ENCODE results near the gene PGM2.
"Not testable (repeated sequence)": the region's sequence is repeated elsewhere in the genome, so short reads cannot be mapped to it uniquely, and the experiment has no call there.

Gene PGM2

GRCh38 chr4:37826295-37827029 lies at the start of gene PGM2:
Gene PGM2, plus strand, starts transcription at chr4:37826686. Its CDS starts 47 bp downstream, at chr4:37826733.
- peak within 1 kb of the TSS; percentile 90 for H3K4me3 ChIP-seq (ENCODE audit: low read depth, low read length)
- TF ChIP-seq, protein P1, sequence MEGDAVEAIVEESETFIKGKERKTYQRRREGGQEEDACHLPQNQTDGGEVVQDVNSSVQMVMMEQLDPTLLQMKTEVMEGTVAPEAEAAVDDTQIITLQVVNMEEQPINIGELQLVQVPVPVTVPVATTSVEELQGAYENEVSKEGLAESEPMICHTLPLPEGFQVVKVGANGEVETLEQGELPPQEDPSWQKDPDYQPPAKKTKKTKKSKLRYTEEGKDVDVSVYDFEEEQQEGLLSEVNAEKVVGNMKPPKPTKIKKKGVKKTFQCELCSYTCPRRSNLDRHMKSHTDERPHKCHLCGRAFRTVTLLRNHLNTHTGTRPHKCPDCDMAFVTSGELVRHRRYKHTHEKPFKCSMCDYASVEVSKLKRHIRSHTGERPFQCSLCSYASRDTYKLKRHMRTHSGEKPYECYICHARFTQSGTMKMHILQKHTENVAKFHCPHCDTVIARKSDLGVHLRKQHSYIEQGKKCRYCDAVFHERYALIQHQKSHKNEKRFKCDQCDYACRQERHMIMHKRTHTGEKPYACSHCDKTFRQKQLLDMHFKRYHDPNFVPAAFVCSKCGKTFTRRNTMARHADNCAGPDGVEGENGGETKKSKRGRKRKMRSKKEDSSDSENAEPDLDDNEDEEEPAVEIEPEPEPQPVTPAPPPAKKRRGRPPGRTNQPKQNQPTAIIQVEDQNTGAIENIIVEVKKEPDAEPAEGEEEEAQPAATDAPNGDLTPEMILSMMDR (IDR thresholded peaks at IDR 0.05; ENCODE audit: low read depth, low read length): no peak

DNA sequence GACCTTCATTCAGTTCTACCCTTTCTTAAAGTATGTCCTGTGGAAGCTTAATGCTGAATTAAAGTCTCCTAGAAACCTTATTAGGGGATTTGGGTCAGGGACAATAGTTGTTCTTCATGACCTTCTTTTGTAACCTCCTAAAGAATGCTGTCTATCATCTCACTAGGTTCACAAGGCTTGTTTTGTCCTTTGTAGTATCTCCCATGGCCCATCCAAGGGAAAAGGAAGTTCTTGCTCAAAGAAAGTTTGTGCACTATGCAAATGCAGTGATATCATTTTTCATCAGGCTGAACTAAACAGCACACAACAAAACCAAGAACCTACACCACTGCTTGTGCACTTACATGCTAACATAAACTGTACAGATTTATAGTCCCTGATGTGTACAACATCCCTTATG lies 46.6 kb upstream of the PGM2 start:
- TF ChIP-seq, protein P1 (IDR thresholded peaks at IDR 0.05; ENCODE audit: low read depth, low read length): no peak
- H3K4me3 ChIP-seq (ENCODE audit: low read depth, low read length): no peak overlapping the region

DNA sequence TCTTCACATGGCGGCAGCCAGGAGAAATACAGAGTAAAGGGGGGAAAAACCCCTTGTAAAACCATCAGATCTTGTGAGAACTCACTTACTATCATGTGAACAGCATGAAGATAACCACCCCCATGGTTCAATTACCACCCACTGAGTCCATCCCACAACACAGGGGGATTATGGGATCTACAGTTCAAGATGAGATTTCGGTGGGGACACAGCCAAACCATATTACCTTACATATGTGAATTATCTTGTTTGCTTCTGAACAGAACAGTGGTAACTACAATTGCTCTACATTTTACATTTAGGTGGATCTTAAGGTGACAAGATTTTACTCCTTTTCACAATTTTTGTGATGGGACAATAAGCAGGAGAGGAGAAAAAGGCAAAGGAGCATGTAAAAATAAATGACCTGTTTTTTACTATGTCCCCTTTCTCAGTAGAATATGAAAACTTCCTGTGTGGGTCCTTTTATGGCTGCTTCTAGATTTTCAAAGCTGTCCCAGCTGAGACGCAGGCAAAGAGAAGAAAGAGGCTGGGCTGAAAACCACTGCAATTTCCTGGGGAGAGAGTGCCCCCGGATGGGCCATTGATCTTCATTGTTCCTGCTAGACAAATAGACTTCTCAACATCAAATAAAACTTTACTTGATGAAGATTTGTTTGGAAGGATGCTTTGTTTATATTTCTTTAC lies 45.9 kb upstream of the PGM2 start:
- no peak overlapping the region for H3K4me3 ChIP-seq (ENCODE audit: low read depth, low read length)
- TF ChIP-seq, protein P1 (IDR thresholded peaks at IDR 0.05; ENCODE audit: low read depth, low read length): no peak

DNA sequence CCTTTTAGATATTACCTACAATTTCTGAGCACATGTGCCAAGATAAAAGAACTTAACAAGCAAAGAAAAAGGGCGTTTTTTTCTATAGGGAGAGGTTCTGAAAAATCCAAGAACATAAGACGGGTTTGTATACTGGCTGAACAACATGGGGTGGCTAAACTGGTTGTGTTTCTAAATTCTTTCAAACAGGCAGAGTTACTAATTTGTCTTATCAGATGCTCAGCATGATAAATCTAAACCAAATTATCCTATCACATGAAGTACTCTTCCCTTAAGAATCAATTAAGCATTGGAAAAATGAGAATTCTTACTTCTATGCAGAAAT lies 45.4 kb upstream of the PGM2 start:
- TF ChIP-seq, protein P1 (IDR thresholded peaks at IDR 0.05; ENCODE audit: low read depth, low read length): no peak

DNA sequence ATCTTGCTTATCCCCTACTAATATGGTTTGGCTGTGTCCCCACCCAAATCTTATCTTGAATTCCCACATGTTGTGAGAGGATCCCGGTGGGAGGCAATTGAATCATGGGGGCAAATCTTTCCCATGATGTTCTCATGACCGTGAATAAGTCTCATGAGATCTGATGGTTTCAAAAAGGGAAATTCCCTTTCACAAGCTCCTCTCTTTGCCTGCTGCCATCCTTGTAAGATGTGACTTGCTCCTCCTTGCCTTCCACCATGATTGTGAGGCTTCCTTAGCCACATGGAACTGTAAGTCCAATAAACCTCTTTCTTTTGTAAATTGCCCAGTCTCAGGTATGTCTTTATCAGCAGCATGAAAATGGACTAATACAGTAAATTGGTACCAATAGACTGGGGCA lies 40.2 kb upstream of the PGM2 start:
- H3K4me3 ChIP-seq (ENCODE audit: low read depth, low read length): not testable (repeated sequence)

More for the DNA sequence above, 45.4 kb upstream of the PGM2 start:
- no peak overlapping the region for H3K4me3 ChIP-seq (ENCODE audit: low read depth, low read length)

DNA sequence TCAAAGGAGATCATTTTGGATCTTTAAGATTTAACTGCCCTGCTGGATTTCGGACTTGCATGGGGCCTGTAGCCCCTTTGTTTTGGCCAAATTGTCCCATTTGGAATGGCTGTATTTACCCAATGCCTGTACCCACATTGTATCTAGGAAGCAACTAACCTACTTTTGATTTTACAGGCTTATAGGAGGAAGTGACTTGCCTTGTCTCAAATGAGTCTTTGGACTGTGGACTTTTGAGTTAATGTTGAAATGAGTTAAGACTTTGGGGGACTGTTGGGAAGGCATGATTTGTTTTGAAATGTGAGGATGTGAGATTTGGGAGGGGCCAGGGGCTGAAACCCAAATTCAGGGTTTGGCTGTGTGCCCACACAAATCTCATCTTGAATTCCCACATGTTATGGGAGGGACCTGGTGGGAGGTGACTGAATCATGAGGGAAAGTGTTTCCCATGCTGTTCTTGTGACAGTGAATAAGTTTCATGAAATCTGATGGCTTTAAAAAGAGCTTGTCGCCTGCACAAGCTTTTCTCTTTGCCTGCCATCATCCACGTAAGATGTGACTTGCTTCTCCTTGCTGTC lies 38.5 kb upstream of the PGM2 start:
- H3K4me3 ChIP-seq (ENCODE audit: low read depth, low read length): not testable (repeated sequence)

- H3K4me3 ChIP-seq (ENCODE audit: low read depth, low read length): no peak overlapping the region
- TF ChIP-seq, protein P1 (IDR thresholded peaks at IDR 0.05; ENCODE audit: low read depth, low read length): no peak
These were observed 37.7 kb upstream of the PGM2 start for GRCh38 chr4:37788819-37789218.

GRCh38 chr4:37792241-37792640 lies 34.2 kb upstream of the PGM2 start:
- TF ChIP-seq, protein P1 (IDR thresholded peaks at IDR 0.05; ENCODE audit: low read depth, low read length): no peak
- H3K4me3 ChIP-seq (ENCODE audit: low read depth, low read length): no peak overlapping the region
